RCC 7860 (cell line): ENCODE data around the gene PCGF3.

Experiments
- DNase-seq: peaks from one replicate; pipeline ENCODE4 v3.0.0-alpha.2; 2015; ENCODE audit warnings: low spot score
- FAIRE-seq: peaks from 2 replicates; lab custom pipeline; 2012; peaks lifted over from hg19 to GRCh38; lab: Jason Lieb, UNC

The PCGF3 gene, protein sequence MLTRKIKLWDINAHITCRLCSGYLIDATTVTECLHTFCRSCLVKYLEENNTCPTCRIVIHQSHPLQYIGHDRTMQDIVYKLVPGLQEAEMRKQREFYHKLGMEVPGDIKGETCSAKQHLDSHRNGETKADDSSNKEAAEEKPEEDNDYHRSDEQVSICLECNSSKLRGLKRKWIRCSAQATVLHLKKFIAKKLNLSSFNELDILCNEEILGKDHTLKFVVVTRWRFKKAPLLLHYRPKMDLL

DNA sequence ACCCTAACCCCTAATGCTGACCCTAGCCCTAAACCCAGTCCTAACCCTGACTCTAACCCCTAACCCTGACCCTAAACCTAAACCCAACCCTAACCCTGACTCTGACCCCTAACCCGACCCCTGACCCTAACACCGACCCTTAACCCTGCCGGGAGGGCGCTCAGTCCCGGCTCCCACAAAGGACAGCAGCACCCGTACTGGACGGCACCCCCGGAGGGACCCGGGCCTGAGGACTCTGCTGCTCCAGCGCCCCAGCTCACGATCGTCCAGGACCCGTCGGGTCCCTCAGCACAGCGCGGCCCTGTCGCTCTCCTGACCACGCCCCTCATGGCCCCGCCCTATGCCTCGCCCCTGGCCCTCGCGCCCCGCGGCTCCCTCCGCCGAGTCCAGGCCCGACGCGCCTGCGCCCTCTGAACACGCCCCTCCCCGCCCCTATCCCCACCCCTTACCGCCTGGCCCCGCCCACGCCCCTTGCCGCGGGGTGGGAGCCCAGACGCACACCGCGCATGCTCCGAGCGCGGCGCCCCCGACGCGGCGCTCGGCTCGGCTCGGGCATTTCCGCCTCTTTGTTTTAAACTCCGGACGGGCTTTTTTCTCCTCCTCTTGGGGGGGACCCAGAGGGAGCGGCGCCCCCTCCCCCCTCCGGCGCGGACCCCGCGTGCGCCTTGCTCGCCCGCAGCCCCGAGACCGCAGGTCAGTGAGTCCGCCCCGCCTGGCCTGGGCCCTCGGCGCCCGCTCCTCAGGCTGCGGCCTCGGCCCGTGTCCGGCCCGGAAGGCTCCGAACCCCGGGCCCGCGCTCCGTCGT is at the start of gene PCGF3:
TSS of gene PCGF3 (plus strand) at position 555 of the 805 bp plus-strand sequence. CDS start 27,849 bp downstream, outside the sequence.
- FAIRE-seq (no peak), DNase-seq (peak; percentile 83)

DNA sequence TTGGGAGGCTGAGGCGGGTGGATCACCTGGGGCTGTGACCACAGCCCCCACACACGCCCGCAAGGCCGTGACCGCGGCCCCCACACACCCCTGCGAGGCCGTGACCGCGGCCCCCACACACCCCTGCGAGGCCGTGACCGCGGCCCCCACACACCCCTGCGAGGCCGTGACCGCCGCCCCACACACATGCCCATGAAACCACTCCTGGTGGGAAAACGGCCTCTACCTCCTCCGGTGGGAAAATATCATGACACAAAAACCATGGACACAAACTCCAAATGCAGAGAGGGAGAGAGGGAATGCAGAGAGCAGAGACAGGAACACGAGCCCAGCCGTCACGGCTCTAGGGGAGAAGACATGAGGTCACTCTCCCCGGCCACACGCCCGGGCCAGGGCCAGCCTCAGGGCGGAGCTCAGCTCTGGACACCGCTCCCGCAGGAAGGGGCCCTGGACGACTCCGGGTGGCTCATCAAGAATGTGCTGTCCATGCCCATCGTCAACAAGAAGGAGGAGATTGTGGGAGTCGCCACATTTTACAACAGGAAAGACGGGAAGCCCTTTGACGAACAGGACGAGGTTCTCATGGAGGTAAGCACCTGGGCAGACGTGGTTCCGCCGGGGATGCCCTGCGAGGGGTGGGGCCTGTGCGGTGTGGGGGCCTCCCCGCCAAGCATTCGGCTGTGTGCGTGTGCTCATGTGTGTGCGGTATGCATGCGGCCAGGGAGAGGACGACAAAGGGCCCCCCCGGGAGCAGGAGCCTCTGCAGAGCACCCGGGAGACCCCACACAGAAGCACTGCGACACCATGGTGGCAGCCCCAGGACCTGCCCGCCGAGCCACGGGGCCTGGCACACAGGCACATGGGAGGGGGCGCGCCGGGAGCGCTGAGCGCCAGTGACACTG is 48.9 kb upstream of the PCGF3 start:
- DNase-seq (no peak), FAIRE-seq (no peak)

DNA sequence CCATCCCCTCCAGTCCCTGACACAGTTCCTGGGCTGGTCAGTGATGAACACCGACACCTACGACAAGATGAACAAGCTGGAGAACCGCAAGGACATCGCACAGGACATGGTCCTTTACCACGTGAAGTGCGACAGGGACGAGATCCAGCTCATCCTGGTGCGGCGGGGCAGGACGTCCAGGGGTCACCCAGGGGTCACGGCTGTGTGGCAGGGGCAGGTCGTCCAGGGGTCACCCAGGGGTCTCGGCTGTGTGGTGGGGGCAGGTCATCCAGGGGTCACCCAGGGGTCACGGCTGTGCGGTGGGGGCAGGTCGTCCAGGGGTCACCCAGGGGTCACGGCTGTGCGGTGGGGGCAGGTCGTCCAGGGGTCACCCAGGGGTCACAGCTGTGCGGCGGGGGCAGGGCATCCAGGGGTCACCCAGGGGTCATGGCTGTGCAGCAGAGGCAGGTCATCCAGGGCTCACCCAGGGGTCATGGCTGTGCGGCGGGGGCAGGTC is 48.2 kb upstream of the PCGF3 start:
- no peak for DNase-seq
- FAIRE-seq: no peak

DNA sequence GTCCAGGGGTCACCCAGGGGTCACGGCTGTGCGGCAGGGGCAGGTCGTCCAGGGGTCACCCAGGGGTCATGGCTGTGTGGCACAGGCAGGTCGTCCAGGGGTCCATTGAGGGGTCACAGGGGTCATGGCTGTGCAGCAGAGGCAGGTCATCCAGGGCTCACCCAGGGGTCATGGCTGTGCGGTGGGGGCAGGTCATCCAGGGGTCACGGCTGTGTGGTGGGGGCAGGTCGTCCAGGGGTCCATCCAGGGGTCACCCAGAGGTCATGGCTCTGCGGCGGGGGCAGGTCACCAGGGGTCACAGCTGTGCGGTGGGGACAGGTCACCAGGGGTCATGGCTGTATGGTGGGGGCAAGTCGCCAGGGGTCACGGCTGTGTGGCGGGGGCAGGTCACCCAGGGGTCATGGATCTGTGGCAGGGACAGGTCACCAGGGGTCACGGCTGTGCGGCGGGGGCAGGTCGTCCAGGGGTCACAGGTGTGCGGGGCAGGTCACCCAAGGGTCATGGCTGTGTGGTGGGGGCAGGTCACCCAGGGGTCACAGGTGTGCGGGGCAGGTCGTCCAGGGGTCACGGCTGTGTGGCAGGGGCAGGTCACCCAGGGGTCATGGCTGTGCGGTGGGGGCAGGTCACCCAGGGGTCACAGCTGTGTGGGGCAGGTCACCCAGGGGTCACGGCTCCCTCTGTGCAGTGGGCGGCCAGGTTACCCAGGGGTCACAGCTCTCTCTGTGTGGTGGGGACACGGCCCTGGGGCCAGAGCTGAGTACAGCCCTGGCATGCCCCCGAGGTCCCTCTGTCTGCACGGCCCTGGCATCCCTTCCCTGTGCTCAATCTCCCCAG is 47.6 kb upstream of the PCGF3 start:
- no peak for DNase-seq
- no peak for FAIRE-seq

GRCh38 chr4:658681-659667 is 46.7 kb upstream of the PCGF3 start:
- FAIRE-seq (no peak), DNase-seq (no peak)

DNA sequence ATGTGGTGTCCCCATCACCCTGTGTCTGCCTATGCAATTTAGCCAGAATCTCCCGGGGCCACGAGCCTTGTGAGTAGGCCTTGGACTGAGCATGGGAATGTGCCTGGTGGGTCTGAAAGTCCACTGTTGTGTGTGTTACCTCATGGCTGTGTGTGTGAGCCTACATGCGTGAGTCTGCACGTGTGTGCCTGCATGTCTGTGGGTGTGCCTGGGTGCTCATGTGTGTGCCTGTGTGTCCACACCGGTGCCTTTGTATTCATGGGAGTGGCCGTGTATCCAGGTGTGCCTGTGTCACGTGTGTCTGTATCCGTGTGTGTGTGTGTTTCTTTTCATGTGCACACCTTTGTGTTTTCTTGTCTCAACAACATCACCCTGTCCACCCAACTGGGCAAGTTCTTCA is 45.8 kb upstream of the PCGF3 start:
- DNase-seq: no peak
- FAIRE-seq: no peak

- no peak for FAIRE-seq
- DNase-seq: no peak
Measured at GRCh38 chr4:660401-660800, 45.2 kb upstream of the PCGF3 start.

DNA sequence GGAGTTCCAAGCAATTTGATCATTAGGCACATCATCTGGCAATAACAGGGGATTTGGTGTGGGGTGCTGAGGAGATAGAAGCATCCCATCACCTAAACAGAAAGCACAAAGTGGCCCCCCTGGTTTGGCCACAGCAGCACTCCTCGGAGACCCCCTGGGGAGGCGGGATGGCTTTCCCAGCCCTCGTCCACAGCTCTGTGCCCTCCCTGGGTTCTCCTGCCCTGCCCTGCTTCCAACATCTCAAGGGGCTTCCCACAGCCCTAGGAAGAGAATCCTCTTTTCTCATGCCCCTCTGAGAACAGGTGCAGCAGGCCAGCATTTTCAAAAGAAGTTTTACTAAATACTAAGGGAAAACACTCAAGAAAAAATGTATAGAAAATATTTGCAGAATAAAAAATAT is 44.4 kb upstream of the PCGF3 start:
- FAIRE-seq: no peak
- DNase-seq: no peak

GRCh38 chr4:661881-662761 is 43.5 kb upstream of the PCGF3 start:
- FAIRE-seq (no peak), DNase-seq (no peak)

GRCh38 chr4:663046-663437 is 42.6 kb upstream of the PCGF3 start:
- FAIRE-seq (no peak), DNase-seq (no peak)

DNA sequence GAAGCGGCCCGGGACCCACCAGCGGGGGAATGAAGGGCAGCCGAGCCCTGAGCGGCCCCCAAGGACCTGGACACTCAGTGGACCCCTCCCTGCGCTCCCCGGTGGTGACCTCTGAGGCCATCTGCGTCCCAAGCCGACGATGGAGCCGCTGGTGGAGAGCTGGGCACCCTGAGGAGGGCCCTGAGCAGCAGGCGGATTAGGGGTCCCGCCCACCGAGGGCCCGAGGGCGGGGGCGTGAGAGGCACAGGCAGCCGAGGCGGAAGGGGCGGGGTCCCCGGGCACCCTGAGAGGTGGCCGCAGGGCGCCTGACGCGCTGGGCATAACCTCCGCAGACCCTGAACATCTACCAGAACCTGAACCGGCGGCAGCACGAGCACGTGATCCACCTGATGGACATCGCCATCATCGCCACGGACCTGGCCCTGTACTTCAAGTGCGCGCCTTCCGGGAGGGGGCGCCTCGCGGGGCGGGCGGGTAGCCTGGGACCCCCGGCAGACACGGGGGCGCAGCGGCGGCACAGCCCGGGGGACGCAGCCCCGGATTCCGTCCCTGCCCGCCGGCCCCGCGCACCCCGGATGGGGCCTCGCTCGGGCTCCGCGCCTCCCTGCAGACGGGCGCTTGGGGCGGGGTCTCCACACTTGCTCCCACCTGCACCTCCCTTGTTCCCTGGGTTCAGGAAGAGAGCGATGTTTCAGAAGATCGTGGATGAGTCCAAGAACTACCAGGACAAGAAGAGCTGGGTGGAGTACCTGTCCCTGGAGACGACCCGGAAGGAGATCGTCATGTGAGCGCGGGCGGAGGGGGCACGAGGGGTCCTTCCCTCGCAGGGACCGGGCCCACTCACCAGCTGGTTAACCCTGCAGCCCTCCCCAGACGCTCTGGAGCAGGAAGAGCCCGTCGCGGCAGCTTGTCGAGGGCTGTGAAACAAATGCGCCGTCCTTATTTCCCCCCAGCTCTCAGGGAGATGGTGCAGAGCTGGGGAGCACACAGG is 41.9 kb upstream of the PCGF3 start:
- no peak for DNase-seq
- no peak for FAIRE-seq

GRCh38 chr4:664713-665231 is 40.9 kb upstream of the PCGF3 start:
- no peak for FAIRE-seq
- no peak for DNase-seq

DNA sequence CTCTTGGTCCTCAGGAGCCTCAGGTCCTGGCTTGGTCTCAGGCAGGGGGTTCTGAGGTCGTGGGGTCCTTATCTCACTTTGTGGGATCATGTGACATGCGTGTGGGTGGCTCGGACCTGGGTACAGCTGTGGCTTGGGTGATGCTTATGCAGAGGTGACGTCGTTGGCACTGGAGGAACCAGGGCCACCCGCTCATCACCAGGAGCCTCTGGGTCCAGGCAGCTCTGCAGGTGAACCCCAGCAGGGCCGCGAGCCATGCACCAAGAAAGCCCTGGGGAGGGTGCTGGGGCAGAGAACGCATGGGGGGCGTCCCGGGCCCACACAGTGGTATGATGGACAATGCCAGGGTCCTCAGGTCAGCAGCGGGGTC is 40.3 kb upstream of the PCGF3 start:
- no peak for DNase-seq
- FAIRE-seq: no peak

- no peak for FAIRE-seq
Measured at GRCh38 chr4:665751-666435, 39.7 kb upstream of the PCGF3 start.

GRCh38 chr4:666436-666810 is 39.2 kb upstream of the PCGF3 start:
- DNase-seq (no peak), FAIRE-seq (no peak)

More at GRCh38 chr4:665751-666435, 39.7 kb upstream of the PCGF3 start:
- DNase-seq: no peak

DNA sequence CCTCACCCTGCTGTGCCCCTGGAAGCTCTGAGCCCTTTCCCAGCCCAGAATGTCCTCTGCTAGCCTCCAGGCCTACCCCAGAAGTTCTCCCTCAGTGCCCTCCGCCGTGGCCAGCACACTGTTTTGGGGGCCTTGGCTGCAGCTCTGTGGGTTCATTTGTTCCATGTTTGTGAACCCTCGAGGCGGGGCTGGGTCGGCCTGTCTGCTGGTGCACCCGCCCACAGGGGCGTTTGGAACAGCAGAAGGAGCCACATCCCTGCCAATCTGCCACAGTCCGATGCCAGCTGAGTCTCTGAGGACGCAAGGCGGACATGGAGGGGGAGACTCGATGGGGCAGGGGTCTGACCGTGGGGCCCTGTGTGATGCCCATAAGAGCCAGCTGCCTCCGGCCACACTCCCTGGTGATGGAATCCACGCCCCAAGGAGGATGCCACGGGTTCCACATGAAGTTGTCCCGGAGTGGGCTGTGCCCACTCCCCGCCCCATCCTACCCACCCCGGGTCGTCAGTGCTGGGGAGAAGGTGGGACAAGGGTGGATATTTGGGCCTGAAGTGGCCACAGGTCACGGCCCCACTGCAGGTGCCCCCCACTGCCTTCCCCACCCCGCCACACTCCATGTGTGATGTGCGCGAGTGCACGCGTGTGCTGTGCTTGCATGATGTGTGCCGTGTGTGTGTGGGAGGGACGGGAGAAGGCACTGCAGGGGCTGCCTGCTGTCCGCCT is 38.6 kb upstream of the PCGF3 start:
- FAIRE-seq: no peak
- no peak for DNase-seq
